H1 (cell line): ENCODE results near the gene RASAL2. TPM values are rescaled to one million over a fixed set of nuclear protein-coding genes. Genes with fewer than 3 reads are reported as not detected.

Experiments used
- CTCF ChIA-PET: fragments of 300-600 bp; sonication (Branson Sonifier 250); formaldehyde crosslinking; loops from one replicate; lab custom pipeline; 2021; ENCODE audit not compliant: partially characterized antibody; lab: Charles Lee
- POLR2A ChIA-PET: fragments of 300-600 bp; sonication (Branson Sonifier 250); formaldehyde crosslinking; loops from one replicate; lab custom pipeline; 2021; ENCODE audit warnings: inconsistent platforms; ENCODE audit not compliant: partially characterized antibody; lab: Charles Lee
- DNase-seq, 2 experiments: peaks; one replicate each; pipeline versions ENCODE4 v3.0.0 to v3.0.0-alpha.2; 2010 to 2022; ENCODE audit warnings: low spot score in 2 of 2, low read depth in 1 of 2, mixed read lengths in 1 of 2
- FAIRE-seq: peaks from 2 replicates; lab custom pipeline; 2011; peaks lifted over from hg19 to GRCh38; lab: Jason Lieb, UNC
- H2AFZ ChIP-seq: 2 replicates; pipeline ENCODE4 v1.8.1; 2012; ENCODE audit warnings: low read length, inconsistent platforms
- H2AK5ac ChIP-seq: 2 replicates; pipeline ENCODE4 v1.6.1; 2013; ENCODE audit warnings: low read depth, low read length
- H2BK120ac ChIP-seq: replicated peaks from 2 replicates; pipeline ENCODE3; 2013; ENCODE audit warnings: low read depth, low read length, inconsistent platforms
- H2BK12ac ChIP-seq: 2 replicates; pipeline ENCODE4 v1.6.1; 2013; ENCODE audit warnings: low read depth, low read length
- H2BK15ac ChIP-seq: 2 replicates; pipeline ENCODE4 v1.6.1; 2013; ENCODE audit warnings: low read length
- H2BK20ac ChIP-seq: 2 replicates; pipeline ENCODE4 v1.6.1; 2013; ENCODE audit warnings: low read length
- H2BK5ac ChIP-seq: 2 replicates; pipeline ENCODE4 v1.6.1; 2013; ENCODE audit warnings: low read depth, low read length
- H3K14ac ChIP-seq: 2 replicates; pipeline ENCODE4 v1.6.1; 2013; ENCODE audit warnings: inconsistent platforms; ENCODE audit not compliant: insufficient read length
- H3K18ac ChIP-seq: 2 replicates; pipeline ENCODE4 v1.6.1; 2013; ENCODE audit warnings: low read length; ENCODE audit errors: extremely low read depth
- H3K23ac ChIP-seq: 2 replicates; pipeline ENCODE4 v1.6.1; 2013; ENCODE audit warnings: inconsistent platforms; ENCODE audit not compliant: insufficient read length
- H3K23me2 ChIP-seq: 2 replicates; pipeline ENCODE4 v1.6.1; 2013; ENCODE audit warnings: low read depth, low read length
- H3K27ac ChIP-seq: 2 replicates; pipeline ENCODE4 v1.6.1; 2011; ENCODE audit warnings: low read depth, low read length, inconsistent platforms
- H3K27me3 ChIP-seq, 4 experiments: replicated peaks in 1 of 4; 1 replicate in 1 of 4; 2 replicates in 3 of 4; pipeline versions ENCODE4 v1.6.1 to v1.8.1; 2011 to 2013; ENCODE audit warnings: low read length in 3 of 4, mild to moderate bottlenecking in 3 of 4, inconsistent platforms in 2 of 4, mixed read lengths in 2 of 4, moderate library complexity in 1 of 4; ENCODE audit not compliant: control insufficient read depth in 3 of 4, insufficient read depth in 3 of 4; ENCODE audit errors: extremely low read depth in 1 of 4
- H3K36me3 ChIP-seq, 4 experiments: 2 replicates each; pipeline versions ENCODE4 v1.6.1 to v1.8.1; 2011 to 2013; ENCODE audit warnings: mild to moderate bottlenecking in 4 of 4, low read length in 3 of 4, moderate library complexity in 2 of 4, control low read depth in 1 of 4, inconsistent platforms in 1 of 4; ENCODE audit not compliant: insufficient read depth in 4 of 4, control insufficient read depth in 2 of 4
- H3K4ac ChIP-seq: replicated peaks from 2 replicates; pipeline ENCODE3; 2013; ENCODE audit warnings: low read length, low read depth, mixed read lengths, inconsistent platforms; ENCODE audit not compliant: insufficient read length
- H3K4me1 ChIP-seq, 4 experiments: replicated peaks in 1 of 4; 1 replicate in 1 of 4; 2 replicates in 3 of 4; pipeline versions ENCODE4 v1.6.1 to v1.8.1; 2011 to 2013; ENCODE audit warnings: low read length in 3 of 4, inconsistent platforms in 2 of 4, mixed read lengths in 1 of 4; ENCODE audit not compliant: insufficient read depth in 4 of 4, control insufficient read depth in 3 of 4
- H3K4me2 ChIP-seq, 2 experiments: 2 replicates each; pipeline versions ENCODE4 v1.6.1 to v1.8.1; 2011 to 2013; ENCODE audit warnings: low read depth in 2 of 2, low read length in 2 of 2, control low read depth in 1 of 2, inconsistent platforms in 1 of 2, mild to moderate bottlenecking in 1 of 2; ENCODE audit not compliant: insufficient read depth in 1 of 2
- H3K4me3 ChIP-seq, 4 experiments: fragments of 200-600, 300-600 bp in 1 of 4; sonication (generic), shearing (Covaris generic), sonication (Bioruptor Twin) in 1 of 4; 2 replicates each; pipeline versions ENCODE4 v1.5.1 to v1.8.1; 2011 to 2016; ENCODE audit warnings: low read length in 4 of 4, low read depth in 3 of 4, control low read depth in 2 of 4, inconsistent platforms in 2 of 4, mild to moderate bottlenecking in 2 of 4, mixed read lengths in 1 of 4, moderate library complexity in 1 of 4; ENCODE audit not compliant: insufficient read depth in 2 of 4; ENCODE audit errors: extremely low read depth in 1 of 4
- H3K56ac ChIP-seq: replicated peaks from 2 replicates; pipeline ENCODE3; 2013; ENCODE audit warnings: low read depth, mild to moderate bottlenecking, mixed read lengths, low read length, inconsistent platforms; ENCODE audit not compliant: insufficient read length
- H3K79me1 ChIP-seq: 2 replicates; pipeline ENCODE4 v1.6.1; 2013; ENCODE audit warnings: low read depth, low read length, control low read depth
- H3K79me2 ChIP-seq, 2 experiments: 2 replicates each; pipeline versions ENCODE4 v1.6.1 to v1.8.1; 2012 to 2013; ENCODE audit warnings: low read length in 2 of 2, mild to moderate bottlenecking in 2 of 2, inconsistent platforms in 1 of 2; ENCODE audit not compliant: insufficient read depth in 2 of 2, control insufficient read depth in 1 of 2
- H3K9ac ChIP-seq, 4 experiments: replicated peaks in 1 of 4; 1 replicate in 1 of 4; 2 replicates in 3 of 4; pipeline versions ENCODE4 v1.6.1 to v1.8.1; 2011 to 2013; ENCODE audit warnings: low read depth in 3 of 4, low read length in 3 of 4, control low read depth in 2 of 4, mild to moderate bottlenecking in 2 of 4, moderate library complexity in 2 of 4, inconsistent platforms in 1 of 4; ENCODE audit errors: extremely low read depth in 1 of 4
- H3K9me3 ChIP-seq, 2 experiments: 2 replicates each; pipeline versions ENCODE4 v1.6.1 to v1.8.1; 2012 to 2013; ENCODE audit warnings: mild to moderate bottlenecking in 2 of 2, moderate library complexity in 2 of 2, control low read depth in 1 of 2, inconsistent platforms in 1 of 2, low read depth in 1 of 2, low read length in 1 of 2, mixed read lengths in 1 of 2; ENCODE audit not compliant: insufficient read depth in 2 of 2
- H4K20me1 ChIP-seq, 2 experiments: replicated peaks in 1 of 2; 2 replicates each; pipeline versions ENCODE3 to v1.8.1; 2011 to 2013; ENCODE audit warnings: inconsistent platforms in 2 of 2, low read length in 2 of 2, mild to moderate bottlenecking in 1 of 2; ENCODE audit not compliant: insufficient read depth in 2 of 2, control insufficient read depth in 1 of 2
- H4K5ac ChIP-seq: 2 replicates; pipeline ENCODE4 v1.6.1; 2013; ENCODE audit warnings: low read length, low read depth, mixed read lengths, inconsistent platforms; ENCODE audit not compliant: insufficient read length
- H4K8ac ChIP-seq: 2 replicates; pipeline ENCODE4 v1.8.0; 2013; ENCODE audit warnings: mild to moderate bottlenecking, moderate library complexity, low read length, inconsistent platforms; ENCODE audit not compliant: insufficient read depth; ENCODE audit errors: extremely low read depth
- H4K91ac ChIP-seq: replicated peaks from 2 replicates; pipeline ENCODE3; 2013; ENCODE audit warnings: low read length, mixed read lengths, inconsistent platforms; ENCODE audit not compliant: insufficient read length
- ATF3 ChIP-seq: IDR thresholded peaks from 2 replicates; pipeline ENCODE4 v1.6.1; 2011; ENCODE audit warnings: low read depth, mild to moderate bottlenecking, low read length; ENCODE audit not compliant: insufficient read depth
- BACH1 ChIP-seq: IDR thresholded peaks from 2 replicates; pipeline ENCODE4 v1.6.1; 2012; ENCODE audit warnings: low read length, improper control_type of control experiment
- CHD1 ChIP-seq: IDR thresholded peaks from 2 replicates; pipeline ENCODE4 v1.6.1; 2012; ENCODE audit warnings: low read depth, low read length, improper control_type of control experiment
- CTBP2 ChIP-seq: IDR thresholded peaks from 2 replicates; pipeline ENCODE4 v1.7.0; 2011; ENCODE audit warnings: borderline replicate concordance, mild to moderate bottlenecking, moderate library complexity, mixed read lengths, low read length; ENCODE audit not compliant: insufficient read depth, insufficient read length
- EP300 ChIP-seq, 2 experiments: IDR thresholded peaks; 1 replicate in 1 of 2; 2 replicates in 1 of 2; pipeline ENCODE4 v1.6.1; 2011 to 2012; ENCODE audit warnings: low read depth in 2 of 2, low read length in 2 of 2, mild to moderate bottlenecking in 2 of 2, borderline replicate concordance in 1 of 2, inconsistent platforms in 1 of 2, moderate library complexity in 1 of 2
- FOSL1 ChIP-seq: IDR thresholded peaks from 2 replicates; pipeline ENCODE4 v1.6.1; 2011; ENCODE audit warnings: mild to moderate bottlenecking, low read depth, low read length, moderate library complexity; ENCODE audit not compliant: insufficient read depth
- KDM5A ChIP-seq: fragments of 200-600 bp; IDR thresholded peaks from 2 replicates; pipeline ENCODE4 v1.7.1; 2012; ENCODE audit warnings: mild to moderate bottlenecking, low read length, inconsistent platforms, mixed read lengths
- PHF8 ChIP-seq: fragments of 200-600 bp; sonication (generic); conservative IDR thresholded peaks from 2 replicates; pipeline ENCODE4 v1.7.1; 2012; ENCODE audit warnings: low read depth, mild to moderate bottlenecking, inconsistent platforms, low read length, moderate library complexity
- RFX5 ChIP-seq: IDR thresholded peaks from 2 replicates; pipeline ENCODE4 v1.6.1; 2011; ENCODE audit warnings: low read depth, low read length, improper control_type of control experiment, borderline replicate concordance
- SAP30 ChIP-seq: fragments of 300-600 bp; sonication (generic); IDR thresholded peaks from 2 replicates; pipeline ENCODE4 v1.7.1; 2012; ENCODE audit warnings: low read length, moderate library complexity, mild to moderate bottlenecking, inconsistent platforms; ENCODE audit not compliant: insufficient read depth, insufficient replicate concordance
- SIN3A ChIP-seq, 2 experiments: IDR thresholded peaks in 1 of 2; conservative IDR thresholded peaks in 1 of 2; 2 replicates each; pipeline ENCODE4 v1.6.1; 2011 to 2012; ENCODE audit warnings: low read length in 2 of 2, improper control_type of control experiment in 1 of 2, low read depth in 1 of 2, mild to moderate bottlenecking in 1 of 2
- SRF ChIP-seq: IDR thresholded peaks from 2 replicates; pipeline ENCODE4 v1.6.1; 2011; ENCODE audit warnings: mild to moderate bottlenecking, low read depth, low read length, moderate library complexity
- TEAD4 ChIP-seq: IDR thresholded peaks from 2 replicates; pipeline ENCODE4 v1.6.1; 2012; ENCODE audit warnings: low read depth, low read length, inconsistent platforms, mixed read lengths
- WGBS, 2 experiments: shearing (Covaris generic) in 1 of 2; methylation state at CpG; one replicate each; pipeline versions ENCODE4 v1.1.6 to v1.1.7; 2013 to 2015; ENCODE audit warnings: low lambda C conversion rate in 2 of 2, mixed read lengths in 2 of 2, inconsistent platforms in 1 of 2, low coverage in 1 of 2, missing lambda C conversion rate in 1 of 2; ENCODE audit not compliant: insufficient replicate concordance in 2 of 2, insufficient coverage in 1 of 2, insufficient read length in 1 of 2; ENCODE audit errors: extremely low coverage in 1 of 2, missing lambda C conversion rate in 1 of 2; 5-methylcytosine and 5-hydroxymethylcytosine counted together
- polyA plus RNA-seq, 7 experiments: library from polyadenylated mRNA; depleted of rRNA in 3 of 7; stranded (reverse) in 5 of 7; unstranded in 2 of 7; fragments of >200 nt in 5 of 7; fragments of 200-250 nt in 2 of 7; gene quantifications; 1 replicate in 5 of 7; 2 replicates in 1 of 7; 4 replicates in 1 of 7; pipeline versions ENCODE4 v1.2.1 to v1.2.3, GENCODE V29; 2011 to 2013; ENCODE audit warnings: missing spikeins in 2 of 7, mixed read lengths in 2 of 7
- total RNA-seq: library from RNA; stranded (reverse); fragmentation: NEBNext Ultra II Directional; extraction: Animal tissue kit (Norgen Biotek cat#: 25700); gene quantifications from 2 replicates; pipeline ENCODE4 v1.2.1, GENCODE V29; 2021

Gene RASAL2
- total and polyA plus RNA-seq, 2 of the 8 experiments (the other 6 are each of a cell fraction or from before 2014, with no cell fraction given), result 15.9 to 32.5 TPM

- no peaks in the 10 kb centered on the region; the same call in 1 of the 2 replicates for H3K79me1 ChIP-seq
- H3K9ac ChIP-seq, result no peak overlapping the region
- no peaks in the 10 kb centered on the region for H3K27me3 ChIP-seq
- H3K36me3 ChIP-seq, result no peaks in the 10 kb centered on the region
- no peak overlapping the region for H2BK12ac ChIP-seq
- no peak overlapping the region for H4K8ac ChIP-seq
- H3K9me3 ChIP-seq, result no peaks in the 10 kb centered on the region
- FAIRE-seq (no peak), DNase-seq (no peak)
- no peak overlapping the region for H4K5ac ChIP-seq
- no peaks in the 10 kb centered on the region for H3K4me1 ChIP-seq
- no peak overlapping the region for H3K4ac ChIP-seq
- WGBS, 2 experiments, result 86% methylated on average over 1 of the region's 1 CpG; no CpG with 5 or more reads in 1 of the 2 experiments
- H2BK15ac ChIP-seq, result no peak overlapping the region
- no peak overlapping the region for H3K23ac ChIP-seq
- no peak overlapping the region for H3K4me2 ChIP-seq
- H2BK20ac ChIP-seq, result no peak overlapping the region
- no peak overlapping the region for H4K91ac ChIP-seq
- no peak overlapping the region for H2BK5ac ChIP-seq
- H2AFZ ChIP-seq, result no peak overlapping the region
- POLR2A ChIA-PET, result no interaction called here
- no peak overlapping the region for H3K4me3 ChIP-seq
- H2AK5ac ChIP-seq, result no peak overlapping the region
- no peak overlapping the region for H3K56ac ChIP-seq
- no peak overlapping the region for H3K18ac ChIP-seq
- no peak overlapping the region for H2BK120ac ChIP-seq
- no peaks in the 10 kb centered on the region for H3K23me2 ChIP-seq
- no peaks in the 10 kb centered on the region for H4K20me1 ChIP-seq
- H3K79me2 ChIP-seq, result peaks cover 0 to 51% of the 10 kb centered on the region in 2 experiments; a peak in 3 of 4 replicates
- H3K27ac ChIP-seq, result no peak overlapping the region
- CTCF ChIA-PET, result no interaction called here
- H3K14ac ChIP-seq, result no peak overlapping the region
- TF ChIP-seq RFX5 (no peak), KDM5A (no peak), PHF8 (no peak), ATF3 (no peak), BACH1 (no peak), SAP30 (no peak), FOSL1 (no peak), EP300 (IDR thresholded peaks at IDR 0.05; ENCODE audit: borderline replicate concordance in 1 of 2, low read depth in 2 of 2, low read length in 2 of 2) (no peak), CTBP2 (no peak), TEAD4 (no peak), CHD1 (no peak), SIN3A (conservative IDR thresholded peaks at IDR 0.05 in 1 of 2, IDR thresholded peaks at IDR 0.05 in 1 of 2; ENCODE audit: low read depth in 1 of 2, low read length in 2 of 2) (no peak), SRF (no peak)
These were observed 229.2 kb downstream of the RASAL2 start for GRCh38 chr1:178323067-178323466.
